Measurements from ENCODE around the gene SLC9A9. TPM values are rescaled to one million over a fixed set of nuclear protein-coding genes. Genes with fewer than 3 reads are reported as not detected.

SLC9A9 gene
- polyA plus RNA-seq, 1 donor (not counting 4 experiments of a cell fraction or from before 2014, with no cell fraction given) = 5.2 TPM

- Histone ChIP-seq H3K27ac (ENCODE audit: control insufficient read depth, insufficient read depth, low read length) (no peak overlapping the region), H3K27me3 (ENCODE audit: control insufficient read depth, extremely low read depth, insufficient read depth, low read length) (no peaks in the 10 kb centered on the region), H3K4me2 (ENCODE audit: control insufficient read depth, extremely low read depth, insufficient read depth, low read depth, low read length) (no peak overlapping the region), H3K36me3 (ENCODE audit: control insufficient read depth in 2 of 2, extremely low read depth in 1 of 2, insufficient read depth in 2 of 2, low read length in 2 of 2) (no peaks in the 10 kb centered on the region), H3K4me1 (ENCODE audit: control insufficient read depth, extremely low read depth, insufficient read depth, low read length) (no peaks in the 10 kb centered on the region), H3K9ac (ENCODE audit: control insufficient read depth, extremely low read depth, insufficient read depth, low read length) (no peak overlapping the region), H2AFZ (ENCODE audit: control insufficient read depth, low read length) (no peak overlapping the region), H3K79me2 (ENCODE audit: control insufficient read depth, insufficient read depth, low read length) (no peaks in the 10 kb centered on the region), H3K9me3 (ENCODE audit: control insufficient read depth, low read depth, low read length) (no peaks in the 10 kb centered on the region), H4K20me1 (ENCODE audit: control insufficient read depth, extremely low read depth, insufficient read depth, low read length) (no peaks in the 10 kb centered on the region), H3K9me1 (ENCODE audit: control insufficient read depth, extremely low read depth, insufficient read depth, low read length) (no peaks in the 10 kb centered on the region), H3K4me3 (ENCODE audit: control insufficient read depth in 2 of 3, extremely low read depth in 1 of 3, insufficient read depth in 2 of 3, low read depth in 1 of 3, low read length in 3 of 3) (no peak overlapping the region)
- FAIRE-seq (no peak), DNase-seq (ENCODE audit: low read depth, low spot score) (no peak)
- TF ChIP-seq EZH2 (IDR thresholded peaks at IDR 0.05; ENCODE audit: low read length) (no peak), CTCF (optimal IDR thresholded peaks at IDR 0.05 in 1 of 3, IDR thresholded peaks at IDR 0.05 in 1 of 3, conservative IDR thresholded peaks at IDR 0.05 in 1 of 3; ENCODE audit: extremely low read depth in 1 of 3, insufficient read depth in 2 of 3, low read length in 3 of 3) (no peak)
- dilution Hi-C loops (cut with MboI; ENCODE audit: extremely low pct_ligation_motif_present, low sequenced_read_pairs) = no loop called here
Measured at GRCh38 chr3:143822374-143822773, 25.9 kb downstream of the SLC9A9 start.

GRCh38 chr3:143821862-143822261, 26.4 kb downstream of the SLC9A9 start:
- FAIRE-seq (no peak), DNase-seq (ENCODE audit: low read depth, low spot score) (no peak)
- Histone ChIP-seq H3K27ac (ENCODE audit: control insufficient read depth, insufficient read depth, low read length) (no peak overlapping the region), H3K27me3 (ENCODE audit: control insufficient read depth, extremely low read depth, insufficient read depth, low read length) (no peaks in the 10 kb centered on the region), H3K4me1 (ENCODE audit: control insufficient read depth, extremely low read depth, insufficient read depth, low read length) (no peaks in the 10 kb centered on the region), H3K9me1 (ENCODE audit: control insufficient read depth, extremely low read depth, insufficient read depth, low read length) (no peaks in the 10 kb centered on the region), H3K4me3 (ENCODE audit: control insufficient read depth in 2 of 3, extremely low read depth in 1 of 3, insufficient read depth in 2 of 3, low read depth in 1 of 3, low read length in 3 of 3) (no peak overlapping the region), H3K9me3 (ENCODE audit: control insufficient read depth, low read depth, low read length) (no peaks in the 10 kb centered on the region), H3K4me2 (ENCODE audit: control insufficient read depth, extremely low read depth, insufficient read depth, low read depth, low read length) (no peak overlapping the region), H3K9ac (ENCODE audit: control insufficient read depth, extremely low read depth, insufficient read depth, low read length) (no peak overlapping the region), H3K79me2 (ENCODE audit: control insufficient read depth, insufficient read depth, low read length) (no peaks in the 10 kb centered on the region), H3K36me3 (ENCODE audit: control insufficient read depth in 2 of 2, extremely low read depth in 1 of 2, insufficient read depth in 2 of 2, low read length in 2 of 2) (no peaks in the 10 kb centered on the region), H4K20me1 (ENCODE audit: control insufficient read depth, extremely low read depth, insufficient read depth, low read length) (no peaks in the 10 kb centered on the region), H2AFZ (ENCODE audit: control insufficient read depth, low read length) (no peak overlapping the region)
- TF ChIP-seq CTCF (optimal IDR thresholded peaks at IDR 0.05 in 1 of 3, IDR thresholded peaks at IDR 0.05 in 1 of 3, conservative IDR thresholded peaks at IDR 0.05 in 1 of 3; ENCODE audit: extremely low read depth in 1 of 3, insufficient read depth in 2 of 3, low read length in 3 of 3) (no peak), EZH2 (IDR thresholded peaks at IDR 0.05; ENCODE audit: low read length) (no peak)
- dilution Hi-C loops (cut with MboI; ENCODE audit: extremely low pct_ligation_motif_present, low sequenced_read_pairs) = no loop called here

Measured in keratinocyte (primary cell).